Measurements from ENCODE around the gene PHF21B.

PHF21B gene

DNA sequence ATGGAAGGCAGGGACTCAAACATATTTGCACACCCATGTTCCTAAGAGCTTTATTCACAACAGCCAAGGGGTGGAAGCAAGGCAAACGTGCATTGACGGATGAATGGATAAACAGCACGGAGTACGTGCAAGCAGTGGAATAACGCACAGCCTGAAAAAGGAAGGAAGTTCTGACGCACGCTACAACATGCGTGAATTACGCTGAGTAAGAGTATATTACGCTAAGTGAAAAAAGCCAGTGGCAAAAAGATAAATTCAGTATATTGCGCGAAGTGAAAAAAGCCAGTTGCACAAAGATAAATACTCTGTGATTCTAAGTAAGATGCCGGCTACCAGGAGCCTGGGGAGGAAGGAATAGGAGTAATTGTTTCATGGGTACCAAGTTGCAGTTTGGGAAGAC is 19.5 kb downstream of the PHF21B start:
- no peak for TF ChIP-seq GATA3 (IDR thresholded peaks at IDR 0.05; ENCODE audit: low read depth, low read length)
- no peak for TF ChIP-seq GATA2 (IDR thresholded peaks at IDR 0.05; ENCODE audit: low read depth, low read length)

DNA sequence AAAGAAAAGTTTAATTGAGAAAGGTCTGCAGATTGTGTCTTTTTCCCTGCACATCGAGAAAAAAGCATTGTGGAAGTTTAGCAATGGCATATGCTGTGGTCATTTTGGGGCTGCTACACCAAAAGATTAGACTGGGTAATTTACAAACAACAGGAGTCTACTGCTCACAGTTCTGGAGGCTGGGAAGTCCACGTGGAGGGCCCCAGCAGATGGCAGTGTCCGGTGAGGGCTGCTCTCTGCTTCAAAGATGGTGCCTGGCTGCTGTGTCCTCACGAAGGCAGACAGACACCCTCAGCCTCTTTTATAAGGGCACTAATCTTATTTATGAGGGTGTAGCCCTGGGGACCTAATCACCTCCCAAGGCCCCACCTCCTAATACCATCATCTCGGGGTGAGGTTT is 21.1 kb downstream of the PHF21B start:
- TF ChIP-seq GATA2 (IDR thresholded peaks at IDR 0.05; ENCODE audit: low read depth, low read length) (no peak), GATA3 (IDR thresholded peaks at IDR 0.05; ENCODE audit: low read depth, low read length) (no peak)

DNA sequence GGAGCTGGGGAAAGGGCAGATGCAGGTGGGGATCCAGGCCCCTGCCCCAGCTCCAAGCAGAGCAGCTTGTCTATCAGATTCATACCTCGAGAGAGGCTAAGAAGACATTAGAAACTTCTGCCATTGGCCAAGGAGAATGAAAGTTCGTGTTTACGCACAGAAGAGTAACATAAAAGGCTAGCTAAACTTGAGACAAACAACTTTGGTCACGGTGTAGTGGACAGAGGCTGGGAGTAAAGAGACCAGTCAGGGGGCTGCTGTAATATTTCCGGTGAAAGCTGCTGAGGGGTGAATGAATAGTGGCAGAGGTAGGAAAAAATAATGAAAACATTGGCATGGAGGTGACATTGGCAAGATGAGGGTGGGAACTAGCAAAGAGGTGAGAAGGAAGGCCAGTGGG is 22.9 kb downstream of the PHF21B start:
- TF ChIP-seq GATA2 (IDR thresholded peaks at IDR 0.05; ENCODE audit: low read depth, low read length) (no peak), GATA3 (IDR thresholded peaks at IDR 0.05; ENCODE audit: low read depth, low read length) (no peak)

- TF ChIP-seq GATA3 (IDR thresholded peaks at IDR 0.05; ENCODE audit: low read depth, low read length) (no peak), GATA2 (IDR thresholded peaks at IDR 0.05; ENCODE audit: low read depth, low read length) (no peak)
These were observed 23.8 kb downstream of the PHF21B start for GRCh38 chr22:44985906-44986527.

GRCh38 chr22:44983878-44984482 is 25.8 kb downstream of the PHF21B start:
- TF ChIP-seq GATA3 (IDR thresholded peaks at IDR 0.05; ENCODE audit: low read depth, low read length) (no peak), GATA2 (IDR thresholded peaks at IDR 0.05; ENCODE audit: low read depth, low read length) (no peak)

DNA sequence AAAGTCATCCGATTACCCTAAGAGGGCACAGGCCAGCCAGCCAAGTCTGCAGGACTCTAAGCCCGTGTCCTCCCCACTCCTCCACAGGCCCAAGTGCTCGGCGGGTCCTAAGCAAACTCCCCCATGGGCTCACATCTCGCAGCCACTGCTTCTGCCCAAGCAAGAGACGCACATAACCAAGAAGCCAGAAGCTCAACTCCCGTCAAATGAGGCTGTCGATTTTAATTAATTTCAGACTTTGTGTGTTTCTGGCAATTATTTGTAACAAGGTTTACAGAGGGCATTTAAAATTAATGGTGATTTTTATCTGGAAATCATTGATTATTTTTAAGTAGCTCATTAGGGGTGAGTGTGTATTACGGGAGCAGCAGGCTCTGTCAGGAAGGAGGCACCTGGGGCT is 27.4 kb downstream of the PHF21B start:
- TF ChIP-seq GATA2 (IDR thresholded peaks at IDR 0.05; ENCODE audit: low read depth, low read length) (no peak), GATA3 (IDR thresholded peaks at IDR 0.05; ENCODE audit: low read depth, low read length) (no peak)

DNA sequence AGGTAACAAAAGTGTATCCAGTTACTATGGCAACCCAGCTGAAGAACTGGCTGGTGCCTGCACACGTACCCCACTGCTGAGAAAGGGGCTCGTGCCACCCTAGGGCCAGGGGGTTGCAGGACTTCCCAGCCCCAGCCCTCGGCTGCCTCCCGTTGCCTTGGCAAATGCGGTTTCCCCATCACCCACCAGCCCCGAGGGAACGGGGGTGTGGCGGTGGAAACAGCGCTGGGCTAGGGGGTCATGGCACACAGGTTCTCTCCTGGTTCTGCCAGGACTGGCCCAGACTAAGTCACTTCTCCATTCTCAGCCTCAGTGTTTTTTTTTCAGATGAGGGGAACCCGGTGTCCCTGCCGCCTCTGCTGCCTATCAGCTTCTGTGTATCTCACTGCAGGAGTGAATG is 27.9 kb downstream of the PHF21B start:
- no peak for TF ChIP-seq GATA3 (IDR thresholded peaks at IDR 0.05; ENCODE audit: low read depth, low read length)
- TF ChIP-seq GATA2 (IDR thresholded peaks at IDR 0.05; ENCODE audit: low read depth, low read length): no peak

- no peak for TF ChIP-seq GATA2 (IDR thresholded peaks at IDR 0.05; ENCODE audit: low read depth, low read length)
- TF ChIP-seq GATA3 (IDR thresholded peaks at IDR 0.05; ENCODE audit: low read depth, low read length): no peak
These were observed 30.7 kb downstream of the PHF21B start for GRCh38 chr22:44979154-44979553.

- TF ChIP-seq GATA2 (IDR thresholded peaks at IDR 0.05; ENCODE audit: low read depth, low read length) (no peak), GATA3 (IDR thresholded peaks at IDR 0.05; ENCODE audit: low read depth, low read length) (no peak)
These were observed 34.2 kb downstream of the PHF21B start for GRCh38 chr22:44975427-44976262.

DNA sequence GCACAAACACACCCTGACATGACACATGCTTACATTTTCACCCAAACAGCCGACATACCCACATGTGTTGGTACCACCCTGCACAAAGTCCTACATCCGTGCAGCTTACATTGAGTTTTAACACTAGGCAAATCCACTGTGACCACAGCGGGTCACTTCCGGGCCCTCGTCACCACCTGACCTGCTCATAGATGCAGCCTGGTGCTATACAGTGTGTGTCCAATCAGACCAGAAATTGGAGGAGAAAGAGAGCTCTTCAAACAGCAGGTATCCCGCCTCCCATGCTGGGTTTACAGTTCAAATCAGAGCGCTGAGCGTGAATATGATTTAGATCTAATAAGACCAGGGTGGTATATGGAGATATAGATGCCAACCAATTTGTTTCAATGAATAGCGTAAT is 35.4 kb downstream of the PHF21B start:
- TF ChIP-seq GATA2 (IDR thresholded peaks at IDR 0.05; ENCODE audit: low read depth, low read length) (no peak), GATA3 (IDR thresholded peaks at IDR 0.05; ENCODE audit: low read depth, low read length) (no peak)

- TF ChIP-seq GATA3 (IDR thresholded peaks at IDR 0.05; ENCODE audit: low read depth, low read length) (no peak), GATA2 (IDR thresholded peaks at IDR 0.05; ENCODE audit: low read depth, low read length) (no peak)
These were observed 36.0 kb downstream of the PHF21B start for GRCh38 chr22:44973829-44974228.

DNA sequence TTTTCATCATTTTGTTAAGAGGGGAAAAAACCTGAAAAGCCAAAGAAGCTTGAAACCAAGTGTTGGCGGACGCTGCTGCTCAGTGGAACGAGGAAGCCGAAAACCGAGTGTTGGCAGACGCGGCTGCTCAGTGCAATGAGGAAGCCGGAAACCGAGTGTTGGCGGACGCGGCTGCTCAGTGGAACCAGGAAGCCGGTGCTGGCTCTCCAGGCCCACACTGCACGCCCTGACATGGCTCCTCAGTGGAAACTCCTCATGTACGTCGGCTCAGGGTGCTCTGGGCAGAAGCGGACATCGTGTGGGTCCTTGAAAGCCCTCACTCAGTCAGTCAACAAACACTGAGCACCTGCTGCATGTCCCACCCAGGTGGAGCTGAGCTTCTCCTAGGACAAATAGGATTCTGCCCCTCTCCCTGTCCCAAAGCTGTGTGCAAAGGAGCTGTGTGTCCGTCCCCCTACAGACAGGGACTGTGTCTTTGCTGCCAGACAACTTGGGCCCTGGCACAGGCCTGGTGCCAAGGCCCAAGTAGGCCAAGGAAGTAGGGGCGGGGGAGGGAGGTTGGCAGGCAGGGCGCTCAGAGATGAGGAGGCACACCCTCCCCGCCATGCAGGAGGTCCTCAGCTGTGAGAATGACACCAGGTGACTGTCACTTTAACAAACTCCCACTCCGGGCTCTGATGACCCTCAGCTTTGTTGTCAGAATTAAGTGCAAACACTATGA is 37.3 kb downstream of the PHF21B start:
- TF ChIP-seq GATA2 (IDR thresholded peaks at IDR 0.05; ENCODE audit: low read depth, low read length) (no peak), GATA3 (IDR thresholded peaks at IDR 0.05; ENCODE audit: low read depth, low read length) (no peak)

DNA sequence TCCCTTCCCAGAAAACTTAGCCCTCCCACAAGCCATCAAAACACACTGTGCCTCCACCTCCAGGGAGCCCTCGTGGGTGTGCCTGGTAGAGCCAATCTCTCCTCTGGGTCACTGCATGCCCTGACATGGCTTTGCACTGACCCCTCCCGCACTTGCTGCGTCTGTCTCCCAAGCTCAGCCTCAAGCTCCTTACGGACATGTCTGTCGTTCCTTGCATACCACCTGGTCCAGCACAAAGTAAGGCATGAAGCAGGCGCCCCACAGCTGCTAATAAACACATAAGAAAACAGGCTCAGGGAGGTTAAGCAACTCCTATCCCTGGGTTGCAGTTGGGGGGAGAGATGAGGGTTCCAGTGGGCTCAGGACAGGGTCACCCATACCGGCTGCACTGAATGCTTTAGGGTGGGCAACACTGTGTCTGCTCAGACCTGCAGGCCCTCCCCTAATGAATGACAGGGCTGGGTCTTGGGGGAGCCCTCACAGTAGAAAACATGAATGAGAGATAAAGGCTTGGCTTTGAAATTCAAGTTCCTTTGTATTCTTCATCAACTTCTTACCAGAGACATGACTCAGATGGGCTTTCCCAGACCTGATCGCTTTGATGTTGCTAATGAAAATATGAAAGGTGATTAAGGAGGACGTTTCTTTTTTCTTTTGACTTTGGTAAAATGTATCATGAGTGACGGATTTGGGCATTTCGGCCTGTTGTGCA is 38.0 kb downstream of the PHF21B start:
- TF ChIP-seq GATA2 (IDR thresholded peaks at IDR 0.05; ENCODE audit: low read depth, low read length) (no peak), GATA3 (IDR thresholded peaks at IDR 0.05; ENCODE audit: low read depth, low read length) (no peak)

- TF ChIP-seq GATA2 (IDR thresholded peaks at IDR 0.05; ENCODE audit: low read depth, low read length) (no peak), GATA3 (IDR thresholded peaks at IDR 0.05; ENCODE audit: low read depth, low read length) (no peak)
These were observed 39.5 kb downstream of the PHF21B start for GRCh38 chr22:44970291-44970690.

All from SH-SY5Y (cell line).